HG03196 (cell line): ENCODE measurements around the gene RPS6KL1.

ENCODE experiments used
- ATAC-seq: cut with Tn5 transposase; IDR thresholded peaks from one replicate; pipeline ENCODE4 v1.9.1; 2021; ENCODE audit not compliant: unreplicated experiment

RPS6KL1 gene

DNA sequence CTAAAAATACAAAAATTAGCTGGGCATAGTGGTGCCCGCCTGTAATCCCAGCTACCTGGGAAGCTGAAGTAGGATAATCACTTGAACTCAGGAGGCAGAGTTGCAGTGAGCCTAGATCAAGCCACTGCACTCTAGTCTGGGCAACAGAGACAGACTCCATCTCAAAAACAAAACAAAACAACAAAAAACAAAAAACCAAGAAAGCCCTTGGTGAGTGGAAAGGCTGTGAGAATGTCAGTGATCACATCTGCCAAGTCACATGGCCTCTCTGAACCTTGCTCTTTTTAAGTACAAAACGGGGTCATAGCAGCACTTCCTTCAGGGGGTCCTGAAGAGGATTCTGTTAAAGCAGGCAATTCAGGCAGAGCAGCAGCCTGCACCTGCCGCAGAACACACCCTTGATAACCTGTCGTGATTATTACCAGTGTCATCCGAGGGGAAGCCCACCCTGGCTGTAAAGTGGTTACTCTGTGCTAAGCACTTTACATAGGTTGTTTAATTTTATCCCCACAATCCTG, 9.6 kb downstream of the RPS6KL1 start:
- ATAC-seq: no peak

DNA sequence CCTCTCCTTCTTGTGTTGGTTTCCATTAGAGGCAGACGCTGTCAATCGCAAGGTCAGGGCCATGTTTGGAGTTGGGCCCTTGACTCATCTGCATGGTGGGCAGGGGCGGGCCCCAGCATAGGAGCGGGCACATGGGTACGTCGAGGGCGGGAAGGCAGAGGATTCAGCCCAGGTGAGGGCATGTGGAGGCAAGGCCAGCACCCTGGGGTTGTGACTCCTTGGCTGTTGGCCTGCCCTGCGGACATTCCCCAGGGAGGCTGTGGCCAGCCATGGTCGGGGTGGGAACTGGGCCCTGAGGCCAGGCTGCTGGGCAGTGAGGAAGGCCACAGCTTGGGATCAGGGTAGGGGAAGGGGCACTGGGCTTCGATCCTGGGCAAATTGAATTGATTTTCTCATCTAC, 10.3 kb downstream of the RPS6KL1 start:
- ATAC-seq: no peak

DNA sequence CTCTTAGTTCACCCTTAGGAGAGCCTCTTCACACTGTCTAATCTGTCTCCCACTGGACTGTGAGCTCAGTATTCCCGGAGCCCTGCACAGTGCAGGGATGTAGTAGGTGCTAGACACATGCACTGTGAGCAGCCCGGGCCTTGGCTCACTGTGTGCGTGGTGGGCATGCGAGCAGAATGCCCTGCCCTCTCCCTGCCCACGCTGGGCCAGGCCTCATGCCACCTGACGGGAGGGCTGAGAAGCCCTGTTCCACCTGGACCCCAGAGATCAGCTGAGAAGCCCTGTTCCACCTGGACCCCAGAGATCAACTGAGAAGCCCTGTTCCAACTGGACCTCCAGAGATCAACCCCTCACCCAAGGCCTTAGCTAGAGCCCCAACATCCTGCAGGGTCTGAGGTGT, 10.9 kb downstream of the RPS6KL1 start:
- ATAC-seq: no peak

DNA sequence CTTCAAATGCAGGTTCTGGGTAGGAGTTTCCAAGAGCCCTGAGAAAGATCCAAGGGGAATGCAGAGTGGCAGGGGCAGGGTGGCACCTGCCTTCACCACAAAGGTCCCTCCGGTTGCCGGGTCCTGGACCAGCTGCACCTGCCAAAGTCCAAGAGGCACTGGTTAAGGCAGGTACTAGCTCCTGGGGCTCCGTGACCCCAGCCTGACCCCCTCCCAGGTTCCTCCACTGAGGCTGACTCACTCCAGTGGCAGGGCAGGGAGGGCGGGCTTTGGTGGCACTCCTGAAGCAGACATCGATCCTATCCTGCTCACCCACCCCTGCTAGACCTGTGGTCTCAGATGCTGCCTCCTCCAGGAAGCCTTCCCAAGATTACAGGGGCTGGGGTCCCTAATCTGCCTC, 11.4 kb downstream of the RPS6KL1 start:
- no peak for ATAC-seq

DNA sequence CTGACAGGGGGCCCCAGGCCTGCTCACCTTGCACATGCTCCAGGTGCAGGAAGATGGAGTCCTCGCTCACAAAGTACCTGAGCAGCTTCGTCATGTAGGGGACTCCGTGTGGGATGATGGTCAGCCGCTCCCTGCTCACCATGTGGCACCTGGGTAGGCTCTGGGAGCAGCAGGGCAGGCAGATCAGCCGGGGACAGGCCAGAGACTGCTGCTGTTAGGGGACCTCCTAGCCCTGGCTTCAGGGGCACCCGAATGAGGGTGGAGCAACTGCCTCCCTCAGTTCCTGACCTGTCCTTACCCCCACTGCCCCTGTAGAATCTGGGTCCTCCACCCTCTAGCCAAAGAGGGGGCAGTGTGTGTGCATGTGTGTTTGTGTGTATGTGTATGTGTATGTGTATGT, 11.8 kb downstream of the RPS6KL1 start:
- ATAC-seq: no peak

DNA sequence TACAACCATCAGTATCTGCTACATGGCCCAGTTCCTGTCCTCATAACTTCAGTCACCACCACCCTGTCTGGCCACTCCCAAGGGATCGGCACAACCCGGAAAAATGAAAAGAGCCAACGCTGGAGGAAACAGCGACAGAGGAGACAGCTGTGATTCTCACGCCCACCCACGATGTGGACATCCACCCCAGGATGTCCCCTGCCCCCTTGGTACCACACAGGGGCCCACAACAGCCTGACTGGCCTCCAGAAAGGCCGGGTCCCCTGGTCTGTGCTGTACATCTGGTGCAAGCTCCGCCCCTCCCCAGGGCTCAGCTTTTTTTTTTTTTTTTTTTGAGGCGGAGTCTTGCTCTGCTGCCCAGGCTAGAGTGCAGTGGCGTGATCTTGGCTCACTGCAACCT, 12.5 kb downstream of the RPS6KL1 start:
- ATAC-seq: no peak

DNA sequence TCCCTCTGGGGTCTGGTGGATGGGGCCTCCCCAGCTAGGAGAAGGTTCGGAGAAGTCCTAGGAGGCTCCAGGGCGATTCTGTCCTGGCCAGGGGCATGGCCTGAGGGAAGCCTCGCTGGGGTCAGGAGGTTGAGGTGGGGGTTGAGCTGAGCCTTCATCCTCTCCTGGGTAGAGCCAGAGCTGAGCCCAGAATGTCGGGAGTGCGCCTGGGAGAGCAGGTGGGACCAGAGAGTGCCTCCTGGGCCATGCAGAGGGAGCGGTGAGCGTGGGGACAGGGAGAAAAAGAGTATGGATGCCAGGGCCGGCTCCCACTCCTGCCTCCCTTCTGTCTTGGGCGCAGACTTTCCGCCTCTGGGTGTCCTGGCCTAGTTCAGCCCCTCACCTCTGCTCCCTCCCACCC, 13.1 kb downstream of the RPS6KL1 start:
- no peak for ATAC-seq

DNA sequence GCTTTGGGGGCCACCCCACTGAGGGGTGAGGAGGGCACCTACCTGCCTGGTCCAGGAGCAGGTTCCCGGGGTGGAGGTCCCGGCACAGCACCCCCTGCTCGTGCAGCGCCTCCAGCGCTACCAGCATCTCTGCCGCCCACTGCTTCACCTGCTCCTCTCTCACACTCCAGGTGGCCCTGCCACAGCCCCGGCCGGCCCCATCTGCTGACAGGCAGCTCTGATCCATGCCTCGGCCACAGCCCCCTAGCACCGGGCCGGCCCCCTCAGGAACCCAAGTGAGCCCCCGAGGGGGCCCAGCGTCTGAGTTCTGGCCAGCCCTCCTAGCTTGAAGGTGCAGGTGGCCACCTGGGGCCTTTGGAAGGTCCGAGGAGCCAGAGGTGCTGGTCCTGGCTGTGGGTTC, 13.6 kb downstream of the RPS6KL1 start:
- no peak for ATAC-seq

DNA sequence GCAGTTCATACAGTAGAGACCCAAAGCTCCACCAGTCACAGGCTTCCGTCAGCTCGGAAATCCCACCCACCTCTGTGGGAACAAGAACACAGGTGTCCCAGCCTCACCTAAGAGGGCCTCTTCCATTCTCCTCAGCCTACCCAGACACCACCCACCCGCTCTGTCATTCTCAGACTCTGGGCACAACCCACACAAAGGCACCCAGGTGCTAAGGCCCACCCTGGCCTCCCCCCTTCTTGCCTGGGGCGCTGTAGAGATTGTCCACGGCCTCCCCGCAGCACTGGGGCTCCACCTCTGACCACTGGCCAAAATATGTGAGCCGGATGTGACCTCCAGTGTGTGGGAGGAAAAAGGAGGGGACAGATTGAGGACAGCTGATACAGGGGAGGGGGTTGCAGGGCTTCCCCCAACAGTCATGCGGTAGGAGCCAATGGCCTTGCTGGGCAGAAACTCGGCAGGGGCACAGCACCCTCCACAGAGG, 14.2 kb downstream of the RPS6KL1 start:
- no peak for ATAC-seq

DNA sequence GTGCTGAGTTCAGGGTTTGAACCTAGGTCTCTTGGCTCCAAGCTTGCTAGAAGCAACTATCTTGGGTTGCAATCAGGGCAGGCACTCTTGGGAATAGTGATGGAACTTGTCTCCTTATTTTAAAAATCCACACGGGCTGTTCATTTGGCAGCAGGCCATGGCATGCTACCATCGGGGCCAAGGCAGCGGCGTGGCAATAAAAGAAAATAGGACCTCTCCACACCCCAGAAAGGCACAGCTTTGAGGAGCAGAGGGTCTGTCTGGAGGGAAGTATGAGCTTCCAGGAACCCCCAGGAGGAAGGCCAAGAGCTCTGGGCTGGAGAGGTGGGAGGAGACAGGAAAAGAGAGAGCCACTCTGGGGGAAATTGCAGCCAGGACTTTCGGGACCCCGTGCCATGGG, 15.3 kb downstream of the RPS6KL1 start:
- no peak for ATAC-seq

DNA sequence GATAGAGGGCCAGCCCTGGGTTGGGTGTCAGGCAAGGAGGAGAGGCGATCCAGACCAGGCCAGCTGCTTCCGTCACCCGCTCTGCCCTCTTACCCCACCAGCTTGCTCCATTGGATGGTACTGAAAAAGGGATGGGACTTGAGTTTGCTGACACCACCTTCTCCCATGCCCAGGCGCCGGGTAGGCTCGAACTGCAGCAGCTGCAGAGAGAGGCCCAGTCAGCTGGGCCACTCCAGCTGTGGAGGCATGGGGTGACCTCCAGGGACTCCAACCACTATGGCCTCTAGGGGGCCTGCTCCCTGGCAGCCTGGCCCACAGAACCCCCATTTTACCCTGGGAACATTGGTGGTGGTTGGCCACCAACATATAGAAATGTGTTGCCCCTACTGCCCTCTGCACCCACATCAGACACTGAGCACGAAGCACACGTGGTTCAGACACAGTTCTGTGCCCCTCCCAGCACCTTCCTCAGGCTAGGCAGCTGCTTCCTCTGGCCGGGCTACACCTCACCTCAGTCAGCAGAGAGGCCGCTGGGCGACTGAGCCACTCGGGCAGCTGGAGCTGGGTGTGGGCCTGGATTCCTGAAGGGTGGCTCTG, 16.0 kb downstream of the RPS6KL1 start:
- no peak for ATAC-seq

DNA sequence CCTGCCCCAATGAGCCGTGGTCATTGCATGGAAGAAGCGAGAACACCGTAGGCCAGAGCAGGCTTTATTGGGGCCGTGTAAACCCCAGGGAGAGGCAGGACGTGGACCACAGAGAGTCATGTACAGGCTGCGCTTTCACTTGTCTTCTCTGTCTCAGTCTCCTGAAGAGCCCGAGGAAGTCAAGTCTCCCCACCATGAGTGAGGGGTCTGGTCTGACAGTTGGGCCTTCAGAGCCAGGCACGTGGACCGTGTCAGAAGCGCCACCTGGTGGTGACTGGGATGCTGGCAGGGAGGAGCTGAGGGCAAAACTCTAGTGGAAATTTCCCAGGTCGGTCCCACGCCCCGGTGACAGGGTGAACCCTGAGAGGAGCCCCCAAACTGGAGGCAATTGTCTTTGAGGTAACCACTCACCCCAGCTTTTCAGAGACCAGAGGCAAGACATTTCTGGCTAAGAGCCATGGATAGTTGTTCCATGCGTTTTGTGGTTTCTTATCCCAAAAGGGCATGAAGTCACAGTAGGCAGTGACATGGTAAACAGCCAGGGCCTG, 17.4 kb downstream of the RPS6KL1 start:
- ATAC-seq: no peak

DNA sequence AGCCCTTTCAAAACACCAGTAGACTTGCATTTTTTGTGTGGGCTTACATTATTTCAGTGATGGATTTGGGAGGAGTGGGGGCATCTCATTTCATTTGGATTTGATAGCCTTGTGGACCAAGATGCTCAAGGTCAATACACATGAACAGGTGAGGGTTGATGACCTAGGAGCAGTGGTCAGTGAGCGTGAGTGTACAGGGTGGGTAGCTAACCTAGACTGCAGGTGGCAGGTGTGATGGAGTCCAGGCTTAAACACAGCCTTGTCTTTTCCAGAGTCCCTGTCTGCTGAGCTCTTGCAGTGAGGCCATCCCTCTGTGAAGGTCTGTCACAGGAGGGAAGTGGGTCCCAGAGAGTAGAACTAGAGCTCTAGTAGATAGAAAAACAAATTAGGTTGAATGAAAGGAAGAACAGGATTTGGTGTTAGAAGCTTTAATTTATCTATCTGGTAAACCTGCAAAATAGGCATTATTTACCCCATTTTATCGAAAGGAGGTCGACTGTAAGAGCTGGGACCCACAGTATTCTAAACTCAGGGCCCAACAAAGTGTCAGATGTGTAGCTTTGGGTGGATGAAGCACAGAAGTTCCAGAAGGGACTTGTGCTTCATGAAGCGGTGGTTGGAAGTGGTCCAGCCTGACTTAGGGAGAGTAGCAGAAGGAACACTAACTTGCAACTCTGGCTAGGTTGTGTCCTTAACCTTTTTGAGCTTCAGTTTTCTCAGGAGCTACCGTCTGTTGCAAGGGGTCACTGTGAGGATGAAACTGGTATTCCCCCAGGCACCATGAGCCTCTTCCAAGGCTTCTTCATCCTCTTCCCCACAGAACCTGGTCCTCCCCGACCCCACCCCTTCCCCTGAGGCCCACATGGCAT, 18.2 kb downstream of the RPS6KL1 start:
- ATAC-seq: no peak

DNA sequence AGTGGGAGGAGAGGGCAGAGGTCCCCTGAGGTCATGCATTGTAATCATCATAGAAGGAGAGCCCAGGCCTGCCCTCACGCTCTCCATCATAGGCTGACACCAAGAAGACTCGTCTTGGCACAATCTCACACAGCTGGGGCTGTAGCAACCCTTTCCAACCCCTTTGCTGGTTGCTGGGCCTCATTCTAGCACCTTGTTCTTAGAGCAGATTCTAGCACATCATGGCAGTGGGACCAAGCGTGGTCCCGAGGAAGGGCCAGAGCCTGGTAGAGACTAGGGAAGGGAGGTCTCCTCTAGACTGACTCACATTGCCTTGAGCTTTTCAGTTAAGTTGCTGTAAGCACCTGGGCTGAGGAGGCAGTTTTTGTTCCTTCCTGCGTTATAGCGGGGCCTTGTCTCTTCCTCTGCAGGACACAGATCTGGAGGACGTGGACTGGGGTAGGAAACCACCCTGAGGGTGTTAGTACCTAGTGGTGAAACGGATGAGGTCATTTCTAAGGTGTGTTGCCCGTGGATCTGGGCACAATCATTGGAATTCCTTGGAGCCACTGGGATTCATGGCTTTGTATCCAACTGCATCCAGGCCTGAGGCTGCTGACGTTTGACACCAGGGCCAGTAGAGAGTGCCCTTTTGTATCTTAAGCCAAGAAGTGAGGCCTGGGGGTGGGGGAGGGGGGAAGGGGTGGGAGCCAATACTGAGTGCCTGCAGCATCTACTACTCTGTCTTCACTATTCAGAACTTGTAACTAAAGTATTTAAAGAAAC, 19.9 kb downstream of the RPS6KL1 start:
- ATAC-seq: no peak

DNA sequence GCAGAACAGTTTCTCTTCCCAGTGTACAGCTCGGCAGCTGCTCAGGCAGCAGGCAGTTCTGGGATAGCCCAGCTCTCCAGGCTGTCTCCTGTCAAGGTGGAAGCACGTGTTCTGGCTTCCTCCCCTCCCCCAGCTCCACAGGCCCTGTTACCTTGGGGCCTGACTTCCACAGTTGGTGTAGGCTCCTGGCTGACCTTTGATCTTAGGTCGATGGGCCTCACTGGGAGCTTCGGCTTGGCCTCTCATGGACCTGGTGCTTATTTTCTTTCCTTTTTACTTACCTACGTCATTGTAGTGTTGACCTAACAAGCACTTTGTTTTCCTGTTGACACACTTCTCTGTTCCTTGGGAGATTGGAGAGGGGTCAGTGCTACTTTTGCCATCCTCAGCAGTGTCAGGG, 24.4 kb downstream of the RPS6KL1 start:
- no peak for ATAC-seq

DNA sequence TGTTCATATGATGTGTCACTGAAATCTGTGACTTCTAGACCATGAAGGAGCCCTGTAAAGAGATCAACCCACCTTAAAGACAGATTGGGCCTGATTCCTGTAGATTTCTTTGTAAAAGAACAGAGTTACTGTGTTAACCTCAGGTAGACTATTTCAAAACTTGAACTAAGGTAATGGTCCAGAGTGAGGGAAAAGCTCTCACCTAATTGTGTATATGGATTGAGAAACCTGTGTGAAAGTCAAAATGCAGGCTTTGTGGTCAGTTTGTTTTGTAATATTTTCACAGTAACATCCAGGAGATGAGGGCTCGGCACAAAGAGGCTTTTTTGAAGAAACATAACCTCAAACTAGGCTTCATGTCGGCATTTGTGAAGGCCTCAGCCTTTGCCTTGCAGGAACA, 25.0 kb downstream of the RPS6KL1 start:
- no peak for ATAC-seq

DNA sequence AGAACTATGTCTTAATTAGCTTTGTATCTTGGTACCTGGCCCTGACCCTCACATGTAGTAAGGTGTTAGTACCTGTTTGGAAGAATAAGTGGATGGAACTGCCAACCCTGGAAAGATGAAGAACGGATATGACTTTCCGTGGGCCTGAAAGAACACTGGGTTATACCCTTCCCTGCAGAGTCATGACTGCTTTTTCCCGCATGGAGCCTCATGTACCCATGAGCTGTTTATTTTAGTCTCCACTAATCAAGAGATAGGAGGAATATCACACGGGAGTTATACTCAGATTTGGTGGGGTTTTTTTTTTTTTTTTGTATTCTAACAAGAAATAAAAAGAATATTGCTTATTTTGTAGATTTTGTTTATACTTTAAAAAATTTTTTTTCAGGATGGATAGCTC, 25.4 kb downstream of the RPS6KL1 start:
- ATAC-seq: no peak

DNA sequence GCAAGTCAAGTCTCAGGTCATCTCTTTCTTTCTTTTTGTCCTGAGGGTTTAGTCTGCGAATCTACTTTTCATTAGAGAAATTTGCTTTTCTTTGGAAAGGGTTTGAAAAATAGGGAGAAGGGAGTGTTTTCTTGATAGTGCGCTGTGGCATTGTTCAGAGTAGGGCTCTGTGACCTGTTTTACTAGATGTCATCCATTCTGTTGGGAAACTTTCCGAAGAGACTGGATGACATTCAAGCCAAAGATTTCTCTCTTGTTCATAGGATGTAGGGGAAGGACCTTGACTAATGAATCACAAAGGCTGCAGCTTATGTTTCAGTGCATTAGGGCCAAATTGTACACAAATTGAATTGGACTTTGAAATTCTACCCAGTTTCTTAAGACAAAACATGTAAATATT, 26.7 kb downstream of the RPS6KL1 start:
- ATAC-seq: no peak

DNA sequence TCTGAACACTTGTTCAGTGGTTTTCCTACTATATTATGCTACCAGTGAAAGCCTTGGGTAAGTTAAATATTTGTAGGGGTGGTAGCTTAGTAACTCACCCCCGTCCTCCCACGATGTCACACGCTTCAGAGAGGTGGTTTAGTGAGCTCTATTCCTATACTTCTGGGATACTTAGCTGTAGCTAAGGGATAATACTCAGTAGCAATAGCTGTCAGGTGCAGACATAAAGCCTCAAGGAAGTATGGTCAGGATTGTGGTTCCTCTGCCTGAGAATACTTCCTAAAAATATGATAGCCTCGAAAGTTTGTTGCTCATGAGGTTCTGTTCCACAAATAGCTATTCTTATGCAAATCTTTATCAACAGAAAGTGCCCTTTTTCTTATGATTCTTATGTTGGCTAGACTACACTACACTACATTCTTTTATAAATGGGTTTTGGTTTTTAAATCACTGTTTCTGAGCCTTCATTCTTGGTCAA, 29.4 kb downstream of the RPS6KL1 start:
- no peak for ATAC-seq

DNA sequence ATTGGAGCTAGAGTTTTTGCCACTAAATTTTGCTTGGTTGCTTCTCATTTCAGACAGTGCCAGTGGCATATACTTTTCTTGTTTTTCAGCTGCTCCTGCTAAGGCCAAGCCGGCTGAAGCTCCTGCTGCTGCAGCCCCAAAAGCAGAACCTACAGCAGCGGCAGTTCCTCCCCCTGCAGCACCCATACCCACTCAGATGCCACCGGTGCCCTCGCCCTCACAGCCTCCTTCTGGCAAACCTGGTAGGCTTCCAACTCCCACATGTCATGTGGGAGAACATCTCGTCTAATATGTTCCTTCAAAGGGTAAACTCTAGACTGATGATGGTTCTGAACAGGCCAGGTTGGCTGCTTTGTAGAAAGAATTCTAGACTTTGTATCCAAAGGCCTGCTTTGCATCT, 30.3 kb downstream of the RPS6KL1 start:
- ATAC-seq: no peak

DNA sequence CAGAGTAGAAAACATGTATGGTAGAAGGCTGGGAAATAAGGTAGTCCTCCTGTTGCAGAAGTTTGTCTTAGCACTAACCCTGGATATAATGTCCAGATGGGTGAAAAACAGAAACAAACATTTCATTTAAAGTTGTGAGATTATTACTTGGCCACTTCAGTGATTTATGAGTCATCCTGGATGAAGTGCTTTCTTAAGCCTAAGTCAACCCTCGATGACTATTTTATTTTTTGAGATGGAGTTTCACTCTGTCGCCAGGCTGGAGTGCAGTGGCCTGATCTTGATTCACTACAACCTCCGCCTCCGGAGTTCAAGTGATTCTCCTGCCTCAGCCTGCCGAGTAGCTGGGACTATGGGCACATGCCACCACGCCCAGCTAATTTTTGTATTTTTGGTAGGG, 31.2 kb downstream of the RPS6KL1 start:
- no peak for ATAC-seq
